HG02943 (cell line): Measurements from ENCODE around the gene C6orf89.
"Not testable (repeated sequence)": the region's sequence is repeated elsewhere in the genome, so short reads cannot be mapped to it uniquely, and the experiment has no call there.

Experiments
- ATAC-seq: cut with Tn5 transposase; IDR thresholded peaks from one replicate; pipeline ENCODE4 v1.9.1; 2021; ENCODE audit warnings: mild to moderate bottlenecking, low read depth, moderate library complexity; ENCODE audit not compliant: unreplicated experiment

Gene C6orf89

GRCh38 chr6:36942329-36942728 lies 56.6 kb downstream of the C6orf89 start:
- not testable (repeated sequence) for ATAC-seq

GRCh38 chr6:36944650-36945049 lies 58.9 kb downstream of the C6orf89 start:
- no peak for ATAC-seq

DNA sequence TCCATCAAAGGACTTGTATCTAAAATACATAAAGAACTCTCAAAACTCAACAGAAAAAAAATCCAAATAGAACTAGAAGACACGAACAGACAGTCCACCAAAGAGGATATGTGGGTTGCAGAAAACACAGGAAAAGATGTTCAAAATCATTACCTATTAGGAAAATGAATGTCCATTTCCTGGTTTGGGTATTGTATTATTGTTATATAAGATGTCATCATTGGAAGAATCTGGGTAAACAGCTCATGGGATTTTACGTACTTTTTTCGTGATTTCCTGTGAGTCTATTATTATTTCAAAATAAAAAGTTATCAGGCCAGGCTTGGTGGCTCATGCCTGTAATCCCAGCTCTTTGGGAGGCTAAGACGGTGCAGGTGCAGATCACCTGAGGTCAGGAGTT lies 59.5 kb downstream of the C6orf89 start:
- ATAC-seq: no peak

DNA sequence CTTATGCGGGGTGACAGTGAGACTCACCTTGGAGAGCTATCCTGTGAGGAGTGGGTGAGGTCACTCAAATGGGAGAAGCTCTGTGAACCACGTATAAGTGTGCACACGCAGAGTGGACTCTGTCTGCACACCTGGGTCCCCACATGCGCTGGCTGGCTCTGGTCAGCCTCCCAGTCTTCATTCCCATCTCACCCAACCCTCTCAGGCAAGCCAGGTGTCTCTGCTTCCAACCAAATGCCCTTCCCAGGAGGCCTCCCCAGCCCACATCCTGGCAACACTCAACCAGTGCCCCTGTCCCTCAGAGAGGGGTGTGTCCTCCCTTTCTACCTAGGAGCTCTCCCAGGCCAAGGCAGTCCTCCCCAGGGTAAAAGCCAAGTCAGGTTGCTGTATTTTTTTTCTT lies 60.8 kb downstream of the C6orf89 start:
- no peak for ATAC-seq

DNA sequence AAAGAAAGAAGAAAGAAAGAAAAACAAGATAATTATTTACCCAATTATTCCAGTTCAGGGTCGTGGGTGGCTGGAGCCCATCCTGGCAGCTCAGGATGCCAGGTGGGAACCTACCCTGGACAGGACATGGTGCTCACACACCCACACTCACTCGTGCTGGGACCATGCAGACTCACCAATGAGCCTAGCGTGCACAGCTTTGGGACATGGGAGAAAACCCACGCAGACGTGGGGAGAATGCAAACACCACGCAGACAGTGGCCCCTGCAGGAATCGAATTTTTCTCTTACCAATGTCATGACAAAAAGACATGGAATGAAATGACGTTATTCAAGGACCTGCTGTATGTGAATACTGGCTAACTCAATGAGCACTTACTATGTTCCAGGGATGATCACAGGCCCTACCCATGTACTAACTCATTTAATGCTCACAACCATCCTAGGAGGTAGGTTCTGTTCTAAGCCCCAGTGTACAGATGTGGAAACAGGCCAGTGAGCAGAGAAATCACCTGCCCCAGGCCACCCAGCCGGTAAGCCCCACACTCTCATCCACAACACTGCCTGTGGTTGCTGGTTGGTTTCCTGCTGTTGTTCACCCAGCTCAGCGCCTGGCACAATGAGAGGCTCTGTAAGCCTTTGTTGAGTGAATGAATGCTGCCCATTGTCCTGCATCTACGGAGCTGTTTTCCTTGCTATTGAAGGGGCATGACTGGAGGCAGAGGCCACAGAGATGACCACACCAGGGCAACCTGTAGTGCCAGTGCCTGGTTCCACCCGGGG lies 62.0 kb downstream of the C6orf89 start:
- no peak for ATAC-seq

- not testable (repeated sequence) for ATAC-seq
Observed at GRCh38 chr6:36949076-36949475, 63.3 kb downstream of the C6orf89 start.

DNA sequence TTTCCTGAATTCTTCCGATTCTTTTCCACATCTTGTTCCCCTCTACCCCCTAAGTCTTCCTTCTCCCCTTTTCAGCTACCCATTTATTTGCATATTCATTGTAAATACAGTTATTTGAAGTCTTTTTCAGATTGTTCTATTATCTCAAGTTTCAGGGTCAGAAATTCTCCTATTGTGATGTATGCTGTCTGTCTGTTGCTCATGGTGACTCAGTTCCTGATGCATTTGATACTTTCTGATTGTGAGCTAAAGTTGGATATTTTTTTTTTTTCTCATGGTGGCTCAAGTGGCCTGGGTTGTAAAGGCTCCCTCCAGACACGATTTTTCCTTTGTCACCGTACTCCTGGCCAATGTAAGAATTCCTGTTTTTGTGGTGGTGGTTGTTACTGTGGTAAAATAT lies 63.9 kb downstream of the C6orf89 start:
- no peak for ATAC-seq

- no peak for ATAC-seq
Observed at GRCh38 chr6:36953931-36954261, 68.1 kb downstream of the C6orf89 start.

DNA sequence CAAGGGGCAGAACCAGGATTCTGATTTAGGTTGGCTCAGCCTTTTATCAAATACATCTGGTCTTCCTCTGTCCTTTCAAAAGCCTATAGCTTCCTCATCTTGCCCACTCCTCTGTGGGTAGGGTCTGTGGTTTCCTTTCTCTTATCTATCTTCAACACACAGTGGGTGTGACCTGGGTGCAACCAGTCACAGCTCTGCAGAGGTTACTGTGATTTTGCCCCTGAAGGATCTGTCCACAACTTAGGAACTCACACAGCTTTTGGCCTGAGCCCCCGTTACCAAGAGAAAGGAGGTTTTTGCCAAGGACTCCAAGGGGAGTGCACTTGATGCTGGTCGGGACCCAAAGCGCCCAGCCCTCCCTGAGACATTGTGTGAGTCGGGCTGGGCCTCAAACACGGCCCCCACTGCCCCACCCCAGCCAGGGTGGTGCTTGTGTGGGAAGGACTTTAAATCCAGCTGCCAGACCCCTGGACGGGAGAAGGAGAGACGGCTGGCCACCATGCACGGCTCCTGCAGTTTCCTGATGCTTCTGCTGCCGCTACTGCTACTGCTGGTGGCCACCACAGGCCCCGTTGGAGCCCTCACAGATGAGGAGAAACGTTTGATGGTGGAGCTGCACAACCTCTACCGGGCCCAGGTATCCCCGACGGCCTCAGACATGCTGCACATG lies 68.6 kb downstream of the C6orf89 start, which contains the start of gene PI16:
PI16 (plus strand) TSS at position 477 of the 670 bp plus-strand sequence; CDS start at position 500, 23 bp downstream.
- no peak for ATAC-seq

GRCh38 chr6:36955136-36955535 lies 69.4 kb downstream of the C6orf89 start:
- no peak for ATAC-seq

DNA sequence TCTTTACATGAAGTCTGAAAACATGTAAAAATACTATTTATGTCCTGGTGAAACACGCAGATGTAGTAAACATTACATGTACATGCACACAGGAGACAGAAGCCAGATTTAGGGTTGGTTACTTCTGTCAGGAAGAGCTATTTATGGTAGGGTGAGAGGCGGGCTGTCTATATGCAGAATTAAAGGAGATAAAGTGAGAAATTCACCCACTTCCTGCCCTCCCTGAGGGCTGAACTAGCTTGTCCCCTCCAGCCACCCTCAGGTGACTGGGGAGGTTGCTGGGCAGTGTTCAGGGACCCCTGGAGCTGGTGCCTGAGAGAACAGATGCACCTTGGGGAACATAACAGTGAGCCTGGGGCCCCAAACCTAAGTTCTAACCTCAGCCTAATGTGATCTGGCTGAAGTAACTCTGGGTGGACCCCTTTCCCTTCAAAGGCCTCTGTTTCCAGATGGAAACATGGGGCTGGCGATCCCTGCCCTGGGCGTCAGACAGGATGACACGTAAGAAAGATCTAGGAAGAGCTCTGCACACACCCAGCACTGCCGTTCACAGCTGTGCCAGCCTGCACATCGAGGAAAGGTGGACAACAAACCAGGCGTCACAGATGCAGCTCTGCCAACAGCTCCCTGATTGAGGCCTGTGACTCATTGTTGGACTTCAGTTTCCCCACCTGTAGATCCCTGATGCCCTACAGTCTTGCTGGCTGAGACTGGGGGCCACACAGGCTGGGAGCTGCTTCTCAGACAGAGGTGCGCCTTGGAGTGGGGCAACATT lies 70.1 kb downstream of the C6orf89 start:
- no peak for ATAC-seq

GRCh38 chr6:36956446-36956820 lies 70.7 kb downstream of the C6orf89 start:
- no peak for ATAC-seq

DNA sequence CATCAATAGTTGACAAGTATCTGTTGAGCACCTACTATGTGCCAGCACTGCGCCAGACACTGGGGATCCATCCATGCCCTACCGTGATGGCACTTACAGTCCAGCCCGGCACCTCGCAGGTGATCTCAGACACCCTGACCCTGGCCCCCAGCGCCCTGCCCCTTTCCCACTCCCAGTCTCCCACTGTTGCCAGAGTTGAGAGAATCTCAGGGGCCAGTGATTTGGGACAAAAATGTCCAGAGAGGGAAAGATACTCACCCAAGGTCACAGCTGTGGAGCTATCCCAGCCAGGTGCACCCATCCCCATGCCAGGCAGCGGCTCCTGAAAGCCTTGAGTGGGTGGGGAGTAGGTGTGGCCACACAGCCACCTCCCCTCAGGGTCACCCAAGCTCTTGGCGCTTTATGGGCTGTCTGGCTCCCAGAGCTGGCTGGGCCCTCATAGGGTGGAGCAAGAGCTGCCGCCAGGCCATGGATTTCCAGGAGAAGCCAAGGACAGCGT lies 72.1 kb downstream of the C6orf89 start:
- ATAC-seq: no peak

DNA sequence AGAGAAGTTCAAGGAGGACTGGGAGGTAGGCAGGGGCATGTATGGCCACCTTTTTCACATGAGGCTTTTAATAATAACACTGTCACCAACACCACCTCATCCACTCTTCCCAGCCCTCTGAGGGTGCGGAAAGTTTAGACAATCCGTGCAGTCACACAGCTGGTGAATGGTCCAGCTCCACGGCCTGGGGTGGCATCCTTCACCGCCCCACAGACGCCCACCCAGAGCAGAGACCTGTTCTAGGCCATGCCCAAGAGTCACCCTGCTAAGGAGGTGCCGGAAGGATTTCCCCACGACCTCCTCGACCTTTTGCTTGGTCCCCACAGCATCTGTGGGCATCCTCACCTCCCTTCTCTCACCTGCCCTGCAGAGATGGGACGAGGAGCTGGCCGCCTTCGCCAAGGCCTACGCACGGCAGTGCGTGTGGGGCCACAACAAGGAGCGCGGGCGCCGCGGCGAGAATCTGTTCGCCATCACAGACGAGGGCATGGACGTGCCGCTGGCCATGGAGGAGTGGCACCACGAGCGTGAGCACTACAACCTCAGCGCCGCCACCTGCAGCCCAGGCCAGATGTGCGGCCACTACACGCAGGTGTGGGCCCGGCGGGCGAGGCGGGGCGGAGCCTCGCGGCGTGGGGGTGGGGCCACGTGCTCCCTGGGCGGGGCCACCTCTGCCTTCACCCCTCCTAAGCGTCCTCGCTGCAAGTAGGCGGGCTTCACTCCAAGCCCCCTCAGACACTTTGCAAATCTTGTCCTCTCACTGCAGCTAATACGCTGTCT lies 73.2 kb downstream of the C6orf89 start:
- ATAC-seq: no peak

- no peak for ATAC-seq
Observed at GRCh38 chr6:36959555-36960250, 74.0 kb downstream of the C6orf89 start.

GRCh38 chr6:36961441-36962435 lies 76.0 kb downstream of the C6orf89 start:
- no peak for ATAC-seq

DNA sequence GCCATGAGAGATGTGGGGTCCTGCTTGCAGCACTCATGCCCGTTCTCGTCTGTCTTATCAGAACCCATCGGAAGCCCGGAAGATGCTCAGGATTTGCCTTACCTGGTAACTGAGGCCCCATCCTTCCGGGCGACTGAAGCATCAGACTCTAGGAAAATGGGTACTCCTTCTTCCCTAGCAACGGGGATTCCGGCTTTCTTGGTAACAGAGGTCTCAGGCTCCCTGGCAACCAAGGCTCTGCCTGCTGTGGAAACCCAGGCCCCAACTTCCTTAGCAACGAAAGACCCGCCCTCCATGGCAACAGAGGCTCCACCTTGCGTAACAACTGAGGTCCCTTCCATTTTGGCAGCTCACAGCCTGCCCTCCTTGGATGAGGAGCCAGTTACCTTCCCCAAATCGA lies 77.1 kb downstream of the C6orf89 start:
- no peak for ATAC-seq

GRCh38 chr6:36963451-36964290 lies 77.9 kb downstream of the C6orf89 start:
- no peak for ATAC-seq
